Stimulated activated CD4-positive, alpha-beta T cell treated with anti-CD3 and anti-CD28 coated beads, Interleukin-4, amount 100 ng/mL, for 4 hours (primary cell): ENCODE results near the gene PPP2R2C.

Source experiments
- DNase-seq, 2 experiments: peaks; one replicate each; pipeline ENCODE4 v3.0.0-alpha.2; 2020

PPP2R2C gene

DNA sequence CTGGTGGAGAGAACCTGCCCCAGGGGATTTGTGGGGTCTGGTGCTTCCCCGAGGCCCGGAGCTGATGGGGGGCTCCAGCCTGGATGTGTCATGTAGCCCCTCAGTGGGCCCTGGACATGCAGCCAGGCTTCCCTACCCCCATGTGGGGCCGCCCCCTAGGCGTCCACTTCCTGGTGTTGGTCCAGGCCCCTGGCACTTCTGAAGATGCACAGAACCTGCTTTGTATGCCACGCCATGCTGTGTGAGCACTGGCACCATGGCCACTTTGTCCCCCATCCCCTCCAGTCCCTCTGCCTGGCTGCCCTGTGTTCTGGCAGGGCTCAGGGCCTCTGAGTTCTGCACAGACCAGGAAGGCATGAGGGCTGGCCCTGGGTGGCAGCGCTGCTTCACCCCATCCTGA, 173.6 kb downstream of the PPP2R2C start:
- DNase-seq = no peak

DNA sequence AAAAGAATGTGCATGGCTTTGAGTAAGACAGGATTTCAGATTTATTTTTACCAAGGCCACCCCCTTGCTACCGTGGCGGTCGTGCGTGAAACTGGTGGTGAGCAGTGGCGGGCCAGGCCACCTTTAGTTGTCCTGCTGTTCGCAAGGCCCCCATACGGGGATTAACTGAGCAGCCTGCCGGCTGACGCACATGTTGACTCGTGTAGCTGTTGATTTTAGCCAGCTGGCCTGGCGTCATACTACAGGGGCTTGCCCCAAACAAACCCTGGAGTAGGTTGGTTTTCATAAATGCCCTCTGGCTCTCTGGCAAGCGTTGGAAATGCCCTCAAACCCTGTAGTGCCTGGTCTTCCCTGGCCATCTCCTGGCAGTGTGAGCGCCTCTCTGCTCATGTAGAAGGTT, 174.4 kb downstream of the PPP2R2C start:
- DNase-seq = no peak

DNA sequence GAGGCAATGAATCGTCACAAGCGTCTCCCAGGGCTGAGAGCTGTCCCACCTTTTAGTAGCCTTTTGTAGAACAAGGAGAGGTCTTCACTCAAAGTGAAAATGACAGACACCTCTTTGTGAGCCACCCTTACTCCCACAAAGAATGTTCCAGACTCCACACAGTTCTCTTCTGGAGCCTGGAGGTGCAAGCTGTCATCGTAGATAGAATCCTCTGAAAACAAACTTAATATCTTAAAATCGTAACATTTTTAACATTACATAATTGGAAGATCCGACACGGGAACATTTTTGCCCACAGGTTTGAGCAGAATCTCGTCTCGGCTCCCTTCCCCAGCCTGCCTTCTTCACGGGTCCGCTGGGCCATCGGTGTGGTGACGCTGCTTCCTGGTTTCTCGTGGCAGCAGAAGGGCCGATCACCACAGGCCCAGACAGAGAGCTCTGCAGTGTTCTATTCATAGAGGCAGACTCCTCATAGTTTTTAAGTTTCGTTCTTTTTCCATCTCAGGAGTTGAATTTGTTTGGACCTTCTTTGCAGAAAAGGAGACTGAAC, 175.1 kb downstream of the PPP2R2C start:
- no peak for DNase-seq

- DNase-seq = no peak
These were observed 176.4 kb downstream of the PPP2R2C start for GRCh38 chr4:6296026-6296425.

- no peak for DNase-seq
These were observed 176.9 kb downstream of the PPP2R2C start for GRCh38 chr4:6295495-6295894.

- no peak for DNase-seq
These were observed 177.6 kb downstream of the PPP2R2C start for GRCh38 chr4:6294705-6295421.

DNA sequence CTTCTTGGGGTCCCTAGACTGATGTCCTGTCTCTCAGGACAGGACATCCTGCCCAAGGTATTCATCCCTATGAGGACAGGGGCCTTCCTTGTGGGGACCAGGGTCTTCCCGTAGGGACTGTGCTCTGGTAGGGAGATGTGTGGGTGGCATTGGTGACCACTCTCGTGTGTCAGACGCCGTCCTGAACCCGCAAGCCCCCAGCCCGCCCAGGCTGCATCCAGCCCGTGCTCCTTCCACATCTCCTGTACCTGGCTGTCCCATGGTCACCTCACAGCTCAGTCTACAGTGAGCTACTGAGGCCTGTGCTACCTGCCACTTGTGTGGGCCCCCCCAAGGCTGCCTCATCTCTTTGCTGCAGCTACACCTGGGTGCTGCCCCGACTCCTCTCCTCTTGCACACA, 178.8 kb downstream of the PPP2R2C start:
- no peak for DNase-seq

GRCh38 chr4:6293097-6293445, 179.3 kb downstream of the PPP2R2C start:
- DNase-seq = no peak

- DNase-seq = no peak
These were observed 179.9 kb downstream of the PPP2R2C start for GRCh38 chr4:6292376-6293096.

GRCh38 chr4:6291784-6292297, 180.6 kb downstream of the PPP2R2C start:
- no peak for DNase-seq

DNA sequence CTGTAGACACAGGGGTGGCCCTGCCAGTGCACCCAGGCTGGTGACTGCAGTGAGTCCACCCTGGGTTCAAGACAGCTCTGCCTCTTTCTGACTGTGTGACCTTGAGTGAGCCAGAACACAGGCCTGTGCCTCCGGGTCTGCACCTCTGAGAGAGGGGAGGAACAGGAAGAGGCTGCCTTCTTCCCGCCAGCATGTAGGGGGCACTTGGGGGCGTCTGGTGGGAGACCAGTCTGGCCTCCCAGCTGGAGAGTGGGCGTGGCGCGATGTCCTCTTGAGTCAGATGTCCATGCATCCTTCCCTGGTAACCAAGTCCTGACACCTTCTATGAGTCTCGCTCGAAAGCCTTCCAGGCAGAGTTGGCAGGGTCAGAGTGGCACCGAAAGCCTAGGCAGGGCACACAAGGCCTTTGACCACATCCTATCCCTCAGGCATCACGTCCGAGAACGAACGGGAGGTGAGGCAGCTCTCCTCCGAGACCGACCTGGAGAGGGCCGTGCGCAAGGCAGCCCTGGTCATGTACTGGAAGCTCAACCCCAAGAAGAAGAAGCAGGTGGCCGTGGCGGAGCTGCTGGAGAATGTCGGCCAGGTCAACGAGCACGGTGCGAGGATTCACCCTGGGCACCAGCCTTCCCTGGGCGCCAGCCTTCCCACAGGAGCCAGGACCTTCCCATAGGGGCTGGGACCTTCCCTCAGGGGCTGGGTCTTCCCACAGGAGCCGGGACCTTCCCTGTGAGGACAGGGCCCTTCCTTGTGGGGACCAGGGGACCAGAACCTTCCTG, 181.5 kb downstream of the PPP2R2C start:
- no peak for DNase-seq

- DNase-seq = no peak
These were observed 182.2 kb downstream of the PPP2R2C start for GRCh38 chr4:6290256-6290655.

GRCh38 chr4:6288871-6289270, 183.5 kb downstream of the PPP2R2C start:
- DNase-seq = no peak

- DNase-seq = no peak
These were observed 184.1 kb downstream of the PPP2R2C start for GRCh38 chr4:6288342-6288741.

- DNase-seq = no peak
These were observed 185.2 kb downstream of the PPP2R2C start for GRCh38 chr4:6287017-6287788.

DNA sequence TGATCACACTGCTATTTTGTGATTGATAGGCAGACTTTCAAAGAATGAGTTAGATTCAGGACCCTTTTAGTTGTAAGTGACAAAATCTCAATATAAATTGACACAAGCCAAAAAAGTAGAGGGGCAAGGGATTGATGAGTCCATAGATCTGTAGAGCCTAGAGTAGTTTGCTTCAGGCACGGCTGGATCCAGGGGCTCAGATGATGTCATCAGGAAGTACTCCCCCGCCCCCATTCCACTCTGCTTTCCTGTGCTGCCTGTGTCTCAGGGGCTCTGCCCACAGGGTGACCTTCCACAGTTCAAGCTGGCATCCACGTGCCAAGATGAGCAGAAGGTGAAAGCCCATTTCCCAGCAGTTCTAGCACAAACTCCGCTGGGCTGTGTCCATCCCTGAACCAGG, 189.1 kb downstream of the PPP2R2C start:
- DNase-seq = no peak

- DNase-seq = no peak
These were observed 190.1 kb downstream of the PPP2R2C start for GRCh38 chr4:6282314-6282771.

- no peak for DNase-seq
These were observed 190.7 kb downstream of the PPP2R2C start for GRCh38 chr4:6281436-6282313.

DNA sequence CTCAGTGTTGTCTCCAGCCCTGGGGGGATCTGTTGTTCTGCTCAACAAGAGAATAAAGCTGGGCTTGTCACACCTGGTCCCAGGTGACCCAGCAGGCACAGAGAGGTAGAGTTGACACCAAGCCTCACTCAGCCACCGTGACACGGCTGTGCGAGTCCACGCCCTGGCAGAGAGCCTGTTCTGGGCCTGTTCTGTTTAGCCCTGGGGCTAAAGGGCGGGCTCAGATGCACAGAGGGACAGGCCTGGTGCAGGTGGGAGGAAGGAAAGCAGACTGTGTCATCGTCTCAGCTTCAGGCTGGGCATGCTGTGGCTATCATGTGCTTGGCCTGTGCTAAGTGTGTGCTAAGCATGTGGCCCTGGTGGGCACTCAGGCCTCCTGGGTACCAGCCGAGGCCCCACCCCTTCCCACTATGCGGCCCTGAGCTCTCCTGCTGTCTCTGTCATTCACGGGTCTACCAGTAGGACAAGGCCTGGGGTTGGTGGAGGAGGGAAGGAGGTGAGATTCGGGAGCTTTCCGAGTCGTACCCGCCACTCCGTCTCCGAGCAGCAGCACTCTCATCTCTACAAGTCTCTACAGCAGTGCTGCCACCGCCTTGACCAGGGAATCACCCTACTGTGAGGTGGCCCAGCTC, 191.9 kb downstream of the PPP2R2C start:
- no peak for DNase-seq

GRCh38 chr4:6279582-6280289, 192.7 kb downstream of the PPP2R2C start:
- DNase-seq = no peak
